NCI-H187 (cell line): Measurements from ENCODE around the gene NDUFS1.
A peak's percentile ranks its signal among the peaks of the same experiment; 100 is the strongest.
"Not testable (repeated sequence)": the region's sequence is repeated elsewhere in the genome, so short reads cannot be mapped to it uniquely, and the experiment has no call there.

ENCODE experiments used
- DNase-seq, 2 experiments: peaks; one replicate each; lab custom pipeline; 2025; lab: John Stamatoyannopoulos, UW

NDUFS1 gene

GRCh38 chr2:206159346-206160124 is at the start of gene NDUFS1, which contains the start of gene EEF1B2:
Gene NDUFS1, minus strand, starts transcription at chr2:206159444. Its CDS starts 5,766 bp downstream, at chr2:206153678.
Gene EEF1B2, plus strand, starts transcription at chr2:206159895. Its CDS starts 85 bp downstream, at chr2:206159980.
- DNase-seq = peak; percentile 67 to 86

- no peak for DNase-seq
Measured at GRCh38 chr2:206208900-206209299, 49.7 kb upstream of the NDUFS1 start.

- not testable (repeated sequence) for DNase-seq
Measured at GRCh38 chr2:206207316-206207715, 48.1 kb upstream of the NDUFS1 start.

GRCh38 chr2:206204710-206205109 is 45.5 kb upstream of the NDUFS1 start:
- no peak for DNase-seq

- no peak for DNase-seq
Measured at GRCh38 chr2:206203331-206203730, 44.1 kb upstream of the NDUFS1 start.

- no peak for DNase-seq
Measured at GRCh38 chr2:206202446-206202845, 43.2 kb upstream of the NDUFS1 start.

GRCh38 chr2:206201075-206201848 is 42.0 kb upstream of the NDUFS1 start:
- DNase-seq = no peak

- no peak for DNase-seq
Measured at GRCh38 chr2:206198677-206199076, 39.4 kb upstream of the NDUFS1 start.

GRCh38 chr2:206193671-206194357 is 34.6 kb upstream of the NDUFS1 start:
- no peak for DNase-seq

GRCh38 chr2:206192157-206192556 is 32.9 kb upstream of the NDUFS1 start:
- no peak for DNase-seq

GRCh38 chr2:206190689-206191088 is 31.4 kb upstream of the NDUFS1 start:
- no peak for DNase-seq

GRCh38 chr2:206190111-206190510 is 30.9 kb upstream of the NDUFS1 start:
- DNase-seq = no peak

GRCh38 chr2:206189691-206190090 is 30.4 kb upstream of the NDUFS1 start:
- no peak for DNase-seq

GRCh38 chr2:206181526-206181925 is 22.3 kb upstream of the NDUFS1 start:
- not testable (repeated sequence) for DNase-seq

- DNase-seq = no peak
Measured at GRCh38 chr2:206176901-206177300, 17.7 kb upstream of the NDUFS1 start.

GRCh38 chr2:206176121-206176520 is 16.9 kb upstream of the NDUFS1 start:
- DNase-seq = no peak

GRCh38 chr2:206173147-206173546 is 13.9 kb upstream of the NDUFS1 start:
- DNase-seq = no peak

GRCh38 chr2:206171624-206172397 is 12.6 kb upstream of the NDUFS1 start:
- not testable (repeated sequence) for DNase-seq

- not testable (repeated sequence) for DNase-seq
Measured at GRCh38 chr2:206168230-206168629, 9.0 kb upstream of the NDUFS1 start.

- DNase-seq = no peak
Measured at GRCh38 chr2:206164261-206164862, 5.1 kb upstream of the NDUFS1 start.

- DNase-seq = no peak
Measured at GRCh38 chr2:206163251-206163880, 4.1 kb upstream of the NDUFS1 start.
